GM23248 (cell line): ENCODE measurements around the gene LRMDA. TPM values are rescaled to one million over a fixed set of nuclear protein-coding genes. Genes with fewer than 3 reads are reported as not detected.

ENCODE experiments used
- DNase-seq: peaks from one replicate; pipeline ENCODE4 v3.0.0-alpha.2; 2015
- H2AFZ ChIP-seq: fragments of 200-600 bp; sonication (generic); 2 replicates; pipeline ENCODE4 v1.6.1; 2016; ENCODE audit warnings: antibody characterized with exemption
- H3F3A ChIP-seq: fragments of 200-600 bp; sonication (generic); 2 replicates; pipeline ENCODE4 v1.6.1; 2016; ENCODE audit warnings: mild to moderate bottlenecking, antibody characterized with exemption, mixed run types; ENCODE audit not compliant: insufficient read depth
- H3K27ac ChIP-seq: fragments of 200-600 bp; sonication (generic); 2 replicates; pipeline ENCODE4 v1.5.1; 2016; ENCODE audit warnings: mild to moderate bottlenecking
- H3K27me3 ChIP-seq: fragments of 200-600 bp; sonication (generic); replicated peaks from 2 replicates; pipeline ENCODE4 v1.6.1; 2016; ENCODE audit warnings: mild to moderate bottlenecking; ENCODE audit not compliant: insufficient read depth
- H3K36me3 ChIP-seq: fragments of 200-600 bp; sonication (generic); 2 replicates; pipeline ENCODE4 v1.6.1; 2016; ENCODE audit warnings: low read depth, mild to moderate bottlenecking
- H3K4me1 ChIP-seq: fragments of 200-600 bp; sonication (generic); 2 replicates; pipeline ENCODE4 v1.6.1; 2016; ENCODE audit warnings: mild to moderate bottlenecking; ENCODE audit not compliant: insufficient read depth
- H3K4me2 ChIP-seq: fragments of 200-600 bp; sonication (generic); one replicate; pipeline ENCODE4 v1.6.1; 2016; ENCODE audit warnings: mild to moderate bottlenecking; ENCODE audit not compliant: unreplicated experiment
- H3K4me3 ChIP-seq: fragments of 200-600 bp; sonication (generic); 2 replicates; pipeline ENCODE4 v1.5.1; 2016; ENCODE audit warnings: mild to moderate bottlenecking
- H3K79me2 ChIP-seq: fragments of 200-600 bp; sonication (generic); 2 replicates; pipeline ENCODE4 v1.6.1; 2016; ENCODE audit warnings: mild to moderate bottlenecking; ENCODE audit not compliant: insufficient read depth
- H3K9ac ChIP-seq: fragments of 200-600 bp; sonication (generic); 2 replicates; pipeline ENCODE4 v1.6.1; 2016; ENCODE audit warnings: mild to moderate bottlenecking
- H3K9me2 ChIP-seq: fragments of 200-600 bp; sonication (generic); 2 replicates; pipeline ENCODE4 v1.6.1; 2016; ENCODE audit warnings: mixed run types, mild to moderate bottlenecking, moderate library complexity; ENCODE audit not compliant: insufficient read depth
- H3K9me3 ChIP-seq: fragments of 200-600 bp; sonication (generic); one replicate; pipeline ENCODE4 v1.6.1; 2017; ENCODE audit warnings: low read depth
- H4K20me1 ChIP-seq: fragments of 200-600 bp; sonication (generic); 2 replicates; pipeline ENCODE4 v1.6.0; 2016; ENCODE audit not compliant: insufficient read depth
- EZH2 ChIP-seq: fragments of 200-600 bp; sonication (generic); IDR thresholded peaks from 2 replicates; pipeline ENCODE4 v1.6.1; 2018; ENCODE audit warnings: antibody characterized with exemption, mild to moderate bottlenecking; ENCODE audit not compliant: insufficient read depth, poor library complexity, severe bottlenecking
- EZH2phosphoT487 ChIP-seq: fragments of 200-600 bp; sonication (generic); IDR thresholded peaks from 2 replicates; pipeline ENCODE4 v1.6.1; 2018; ENCODE audit warnings: antibody characterized with exemption, moderate library complexity, mild to moderate bottlenecking, low read depth; ENCODE audit not compliant: insufficient read depth
- WGBS, 2 experiments: methylation state at CpG; one replicate each; pipeline ENCODE4 v1.1.6; 2015 to 2017; ENCODE audit warnings: low lambda C conversion rate in 2 of 2, low coverage in 1 of 2; ENCODE audit errors: missing lambda C conversion rate in 2 of 2; 5-methylcytosine and 5-hydroxymethylcytosine counted together
- in situ Hi-C: fragments of 300-500 bp; cut with MboI; formaldehyde crosslinking; loops from 2 replicates; pipeline ENCODE4 v1.15.0; 2020
- polyA plus RNA-seq: library from polyadenylated mRNA; unstranded; fragments of >200 nt; fragmentation: Nextera tagmentation; extraction: Ambion mirVana; gene quantifications from 2 replicates; pipeline ENCODE4 v1.2.1, GENCODE V29; 2016
- total RNA-seq: library from RNA; depleted of rRNA; stranded (reverse); fragments of >200 nt; shearing (Covaris generic); gene quantifications from 2 replicates; pipeline ENCODE4 v1.2.3, GENCODE V29; 2014

The LRMDA gene
- total and polyA plus RNA-seq, 2 experiments from 2014 or later = 2.6 TPM; not detected in 1

GRCh38 chr10:75827587-75828021, 396.2 kb downstream of the LRMDA start:
- Histone ChIP-seq H3F3A (no peaks in the 10 kb centered on the region), H3K4me1 (no peaks in the 10 kb centered on the region), H3K4me2 (no peak overlapping the region), H3K9me2 (no peaks in the 10 kb centered on the region), H4K20me1 (no peaks in the 10 kb centered on the region), H3K27ac (no peak overlapping the region), H3K79me2 (no peaks in the 10 kb centered on the region), H3K4me3 (no peak overlapping the region), H3K9ac (no peak overlapping the region), H3K36me3 (no peaks in the 10 kb centered on the region), H3K9me3 (no peaks in the 10 kb centered on the region), H3K27me3 (no peaks in the 10 kb centered on the region; the same call in 1 of the 2 replicates), H2AFZ (no peak overlapping the region)
- DNase-seq = no peak
- 80 to 81% methylated on average over 5 of the region's 5 CpGs for WGBS, 2 experiments
- TF ChIP-seq EZH2 (no peak), EZH2phosphoT487 (no peak)
- in situ Hi-C loops = no loop called here

- Histone ChIP-seq H3K36me3 (no peaks in the 10 kb centered on the region), H4K20me1 (no peaks in the 10 kb centered on the region), H3K27ac (no peak overlapping the region), H3K9ac (no peak overlapping the region), H3K27me3 (peaks cover 7% of the 10 kb centered on the region; the same call in 1 of the 2 replicates), H2AFZ (no peak overlapping the region), H3K4me3 (no peak overlapping the region), H3K79me2 (no peaks in the 10 kb centered on the region), H3K9me3 (no peaks in the 10 kb centered on the region), H3K9me2 (no peaks in the 10 kb centered on the region), H3K4me2 (no peak overlapping the region), H3K4me1 (no peaks in the 10 kb centered on the region), H3F3A (no peaks in the 10 kb centered on the region)
- in situ Hi-C loops = no loop called here
- no peak for DNase-seq
- WGBS, 2 experiments = 52 to 53% methylated on average over 3 of the region's 3 CpGs
- TF ChIP-seq EZH2phosphoT487 (no peak), EZH2 (no peak)
Observed at GRCh38 chr10:75828413-75828812, 397.0 kb downstream of the LRMDA start.

GRCh38 chr10:75836064-75836463, 404.6 kb downstream of the LRMDA start:
- H3F3A ChIP-seq = no peaks in the 10 kb centered on the region
- H3K4me1 ChIP-seq = no peaks in the 10 kb centered on the region
- no peaks in the 10 kb centered on the region for H3K36me3 ChIP-seq
- no peak for TF ChIP-seq EZH2phosphoT487
- no peak for TF ChIP-seq EZH2
- H4K20me1 ChIP-seq = no peaks in the 10 kb centered on the region
- H3K79me2 ChIP-seq = no peaks in the 10 kb centered on the region
- no peak for DNase-seq
- WGBS, 2 experiments = 65 to 69% methylated on average over 3 of the region's 3 CpGs
- in situ Hi-C loops = no loop called here
- no peak overlapping the region for H2AFZ ChIP-seq
- H3K27ac ChIP-seq = no peak overlapping the region
- no peak overlapping the region for H3K9ac ChIP-seq
- peaks cover 12% of the 10 kb centered on the region; the same call in 1 of the 2 replicates for H3K27me3 ChIP-seq
- no peak overlapping the region for H3K4me3 ChIP-seq
- H3K9me2 ChIP-seq = no peaks in the 10 kb centered on the region
- no peak overlapping the region for H3K4me2 ChIP-seq
- H3K9me3 ChIP-seq = no peaks in the 10 kb centered on the region

GRCh38 chr10:75838486-75838885, 407.1 kb downstream of the LRMDA start:
- 48 to 55% methylated on average over 1 of the region's 1 CpG for WGBS, 2 experiments
- Histone ChIP-seq H3K4me3 (no peak overlapping the region), H3K79me2 (no peaks in the 10 kb centered on the region), H3K9me3 (no peaks in the 10 kb centered on the region), H3K36me3 (no peaks in the 10 kb centered on the region), H3K27ac (no peak overlapping the region), H3F3A (no peaks in the 10 kb centered on the region), H3K27me3 (0 out of 2 replicates have a peak, but pooled peaks cover 5% of the 10 kb centered on the region), H2AFZ (no peak overlapping the region), H3K4me2 (no peak overlapping the region), H3K9me2 (no peaks in the 10 kb centered on the region), H4K20me1 (no peaks in the 10 kb centered on the region), H3K9ac (no peak overlapping the region), H3K4me1 (no peaks in the 10 kb centered on the region)
- no peak for TF ChIP-seq EZH2phosphoT487
- TF ChIP-seq EZH2 = no peak
- in situ Hi-C loops = no loop called here
- no peak for DNase-seq

GRCh38 chr10:75839020-75839419, 407.6 kb downstream of the LRMDA start:
- WGBS, 2 experiments = 65 to 68% methylated on average over 2 of the region's 2 CpGs
- in situ Hi-C loops = no loop called here
- H2AFZ ChIP-seq = no peak overlapping the region

More at GRCh38 chr10:75839020-75839419, 407.6 kb downstream of the LRMDA start:
- Histone ChIP-seq H3K27ac (no peak overlapping the region), H3K4me1 (no peaks in the 10 kb centered on the region), H3K4me3 (no peak overlapping the region), H3K36me3 (no peaks in the 10 kb centered on the region), H3K9ac (no peak overlapping the region), H3K79me2 (no peaks in the 10 kb centered on the region), H3K9me3 (no peaks in the 10 kb centered on the region), H3K4me2 (no peak overlapping the region), H4K20me1 (no peaks in the 10 kb centered on the region), H3F3A (no peaks in the 10 kb centered on the region), H3K27me3 (no peaks in the 10 kb centered on the region), H3K9me2 (no peaks in the 10 kb centered on the region)
- no peak for TF ChIP-seq EZH2
- no peak for TF ChIP-seq EZH2phosphoT487
- no peak for DNase-seq
